ENCODE measurements around the gene MAP2.

DNA sequence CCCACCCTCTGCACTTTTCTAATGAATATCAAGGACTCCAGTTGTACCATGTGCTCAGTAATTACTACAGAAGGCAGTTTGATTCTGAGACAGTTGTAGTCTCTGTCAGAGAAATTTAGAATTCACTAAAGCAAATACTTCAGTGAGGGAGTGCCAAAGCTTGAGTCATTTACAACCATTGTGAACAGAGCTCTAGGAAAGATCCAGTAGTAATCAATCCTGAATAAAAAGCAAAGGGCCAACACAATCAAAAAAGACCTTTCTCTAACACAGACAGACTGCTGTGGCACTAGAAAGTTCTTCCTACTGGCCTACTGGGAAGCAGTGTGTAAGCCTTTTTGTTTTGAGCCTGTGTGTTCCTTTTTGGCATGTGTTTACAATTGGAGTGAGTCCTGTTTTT, 212.2 kb downstream of the MAP2 start:
- TF ChIP-seq ZNF891 (CRISPR knock-in tag; IDR thresholded peaks at IDR 0.05) (no peak), ZEB1 (IDR thresholded peaks at IDR 0.05; ENCODE audit: insufficient replicate concordance, low read depth) (no peak), BRD4 (CRISPR knock-in tag; IDR thresholded peaks at IDR 0.05) (no peak)
- TF ChIP-seq, protein P1, sequence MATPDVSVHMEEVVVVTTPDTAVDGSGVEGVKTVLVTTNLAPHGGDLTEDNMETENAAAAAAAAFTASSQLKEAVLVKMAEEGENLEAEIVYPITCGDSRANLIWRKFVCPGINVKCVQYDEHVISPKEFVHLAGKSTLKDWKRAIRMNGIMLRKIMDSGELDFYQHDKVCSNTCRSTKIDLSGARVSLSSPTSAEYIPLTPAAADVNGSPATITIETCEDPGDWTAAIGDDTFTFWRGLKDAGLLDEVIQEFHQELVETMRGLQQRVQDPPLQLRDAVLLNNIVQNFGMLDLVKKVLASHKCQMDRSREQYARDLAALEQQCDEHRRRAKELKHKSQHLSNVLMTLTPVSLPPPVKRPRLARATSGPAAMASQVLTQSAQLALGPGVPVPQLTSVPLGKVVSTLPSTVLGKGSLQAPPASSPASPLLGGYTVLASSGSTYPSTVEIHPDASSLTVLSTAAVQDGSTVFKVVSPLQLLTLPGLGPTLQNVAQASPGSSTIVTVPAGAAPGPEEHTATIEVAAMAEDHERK (CRISPR knock-in tag; IDR thresholded peaks at IDR 0.05; ENCODE audit: low read depth) = no peak
- TF ChIP-seq, protein P2, sequence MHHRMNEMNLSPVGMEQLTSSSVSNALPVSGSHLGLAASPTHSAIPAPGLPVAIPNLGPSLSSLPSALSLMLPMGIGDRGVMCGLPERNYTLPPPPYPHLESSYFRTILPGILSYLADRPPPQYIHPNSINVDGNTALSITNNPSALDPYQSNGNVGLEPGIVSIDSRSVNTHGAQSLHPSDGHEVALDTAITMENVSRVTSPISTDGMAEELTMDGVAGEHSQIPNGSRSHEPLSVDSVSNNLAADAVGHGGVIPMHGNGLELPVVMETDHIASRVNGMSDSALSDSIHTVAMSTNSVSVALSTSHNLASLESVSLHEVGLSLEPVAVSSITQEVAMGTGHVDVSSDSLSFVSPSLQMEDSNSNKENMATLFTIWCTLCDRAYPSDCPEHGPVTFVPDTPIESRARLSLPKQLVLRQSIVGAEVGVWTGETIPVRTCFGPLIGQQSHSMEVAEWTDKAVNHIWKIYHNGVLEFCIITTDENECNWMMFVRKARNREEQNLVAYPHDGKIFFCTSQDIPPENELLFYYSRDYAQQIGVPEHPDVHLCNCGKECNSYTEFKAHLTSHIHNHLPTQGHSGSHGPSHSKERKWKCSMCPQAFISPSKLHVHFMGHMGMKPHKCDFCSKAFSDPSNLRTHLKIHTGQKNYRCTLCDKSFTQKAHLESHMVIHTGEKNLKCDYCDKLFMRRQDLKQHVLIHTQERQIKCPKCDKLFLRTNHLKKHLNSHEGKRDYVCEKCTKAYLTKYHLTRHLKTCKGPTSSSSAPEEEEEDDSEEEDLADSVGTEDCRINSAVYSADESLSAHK (CRISPR knock-in tag; IDR thresholded peaks at IDR 0.05; ENCODE audit: borderline replicate concordance) = no peak

Data from HepG2 (cell line).